ENCODE data around the gene WDR20.

The WDR20 gene

DNA sequence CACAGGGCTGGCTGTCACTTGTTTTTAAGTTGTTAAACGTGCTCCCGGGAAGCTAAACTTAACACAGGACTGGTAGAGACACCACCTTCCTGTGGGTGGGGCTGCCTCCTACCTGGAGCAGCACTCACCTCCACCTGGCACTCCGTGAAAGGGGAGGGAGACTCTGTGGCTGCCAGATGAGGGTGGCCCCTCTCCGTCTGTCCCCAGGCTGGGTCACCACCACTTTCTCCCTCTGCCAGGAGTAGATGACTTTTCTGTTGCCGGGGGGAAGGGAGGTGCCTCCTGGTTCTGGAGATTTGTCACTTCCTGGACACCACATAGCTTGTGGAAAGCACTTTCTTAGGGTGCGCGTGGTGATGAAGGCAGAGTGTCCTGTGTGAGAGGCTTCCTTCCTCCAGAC is 81.3 kb downstream of the WDR20 start:
- no peak for DNase-seq (ENCODE audit: extremely low read depth, low read depth)

GRCh38 chr14:102222009-102222575 is 82.4 kb downstream of the WDR20 start:
- DNase-seq (ENCODE audit: extremely low read depth, low read depth), result no peak
- TF ChIP-seq CTCF (IDR thresholded peaks at IDR 0.05; ENCODE audit: low read depth, low read length), result no peak

More for the DNA sequence above, 81.3 kb downstream of the WDR20 start:
- TF ChIP-seq CTCF (IDR thresholded peaks at IDR 0.05; ENCODE audit: low read depth, low read length), result no peak

GRCh38 chr14:102222751-102223150 is 83.1 kb downstream of the WDR20 start:
- no peak for TF ChIP-seq CTCF (IDR thresholded peaks at IDR 0.05; ENCODE audit: low read depth, low read length)
- DNase-seq (ENCODE audit: extremely low read depth, low read depth), result no peak

- no peak for TF ChIP-seq CTCF (IDR thresholded peaks at IDR 0.05; ENCODE audit: low read depth, low read length)
- no peak for DNase-seq (ENCODE audit: extremely low read depth, low read depth)
Observed at GRCh38 chr14:102223682-102224081, 84.0 kb downstream of the WDR20 start.

GRCh38 chr14:102225386-102225785 is 85.7 kb downstream of the WDR20 start:
- TF ChIP-seq CTCF (IDR thresholded peaks at IDR 0.05; ENCODE audit: low read depth, low read length), result no peak
- DNase-seq (ENCODE audit: extremely low read depth, low read depth), result no peak

GRCh38 chr14:102225936-102226335 is 86.2 kb downstream of the WDR20 start:
- TF ChIP-seq CTCF (IDR thresholded peaks at IDR 0.05; ENCODE audit: low read depth, low read length), result no peak

DNA sequence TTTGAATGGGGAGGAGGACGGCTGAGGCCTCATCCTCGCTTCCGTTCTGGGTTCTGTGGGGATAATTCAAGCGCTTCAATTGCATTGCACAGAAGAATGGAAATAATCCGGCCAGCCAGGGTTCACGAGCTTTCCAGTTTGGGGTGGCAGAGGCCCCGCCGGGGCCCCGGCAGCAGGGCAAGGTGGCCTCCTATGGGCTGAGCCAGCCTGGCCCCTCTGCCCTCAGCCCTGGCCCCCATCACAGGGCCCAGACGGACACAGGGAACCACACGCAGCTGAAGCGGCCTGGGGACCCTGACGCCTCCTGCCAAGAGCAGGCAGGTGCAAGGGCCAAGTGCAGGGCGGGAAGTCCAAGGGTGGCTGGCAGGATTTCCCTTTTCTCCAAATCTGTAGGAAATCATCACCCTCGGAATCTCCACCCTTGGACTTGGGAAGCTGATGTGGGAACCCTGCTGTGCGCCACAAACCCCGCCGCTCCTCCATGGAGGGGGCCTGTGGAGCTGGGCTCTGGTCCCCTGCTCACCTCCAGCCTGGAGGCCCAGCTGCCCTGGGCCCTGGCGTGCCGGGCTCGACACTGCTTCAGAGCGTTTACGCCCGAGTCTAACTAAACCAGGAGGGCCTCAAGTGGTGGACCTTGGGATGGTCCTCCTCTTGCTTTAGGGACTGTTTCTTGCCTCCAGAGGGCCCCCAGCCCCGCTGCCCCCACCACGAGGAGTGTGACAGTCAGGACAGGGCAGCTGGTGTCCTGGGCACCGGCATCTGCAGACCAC is 86.8 kb downstream of the WDR20 start:
- no peak for TF ChIP-seq CTCF (IDR thresholded peaks at IDR 0.05; ENCODE audit: low read depth, low read length)

More at GRCh38 chr14:102225936-102226335, 86.2 kb downstream of the WDR20 start:
- no peak for DNase-seq (ENCODE audit: extremely low read depth, low read depth)

More for the DNA sequence above, 86.8 kb downstream of the WDR20 start:
- no peak for DNase-seq (ENCODE audit: extremely low read depth, low read depth)

Data from AG09319 (cell line).